Tibial artery (tissue), 4 donors: ENCODE measurements around the gene RGS13.

Experiments
- DNase-seq, 2 donors: peaks; one replicate each; pipeline ENCODE4 v3.0.0-alpha.2; 2019
- H3K27ac ChIP-seq, 2 donors: fragments of 200-600 bp; sonication (generic) in 1 of 2; 1 replicate in 1 of 2; 2 replicates in 1 of 2; pipeline ENCODE4 v1.5.1; 2018 to 2019; ENCODE audit warnings: mild to moderate bottlenecking in 1 of 2
- H3K27me3 ChIP-seq, 2 donors: fragments of 200-600 bp; sonication (generic) in 1 of 2; one replicate each; pipeline versions ENCODE4 v1.5.1 to v1.6.0; 2016 to 2019
- H3K36me3 ChIP-seq, 3 donors: fragments of 200-600 bp; sonication (generic) in 2 of 3; one replicate each; pipeline ENCODE4 v1.5.1; 2016 to 2019; ENCODE audit warnings: mild to moderate bottlenecking in 2 of 3
- H3K4me1 ChIP-seq, 4 donors: fragments of 200-600 bp; sonication (generic) in 2 of 4; 1 replicate in 3 of 4; 2 replicates in 1 of 4; pipeline ENCODE4 v1.5.1; 2016 to 2019
- H3K4me3 ChIP-seq, 2 donors: fragments of 200-600 bp; sonication (generic) in 1 of 2; 1 replicate in 1 of 2; 2 replicates in 1 of 2; pipeline ENCODE4 v1.5.1; 2018 to 2019; ENCODE audit warnings: mild to moderate bottlenecking in 2 of 2
- H3K9me3 ChIP-seq, 3 donors: fragments of 200-600 bp; sonication (generic) in 1 of 3; one replicate each; pipeline ENCODE4 v1.5.1; 2016 to 2019
- intact Hi-C: fragments of 100-400 bp; cut with DNase I; formaldehyde crosslinking; loops from one replicate; pipeline ENCODE4 v1.15.0; 2023; ENCODE audit warnings: low total_unique reads
- TF ChIP-seq, protein P1 (sequence below), 2 experiments: fragments of 200-600 bp in 1 of 2; fragments of 450-650 bp in 1 of 2; IDR thresholded peaks; one replicate each; pipeline ENCODE4 v1.5.1; 2017 to 2019; ENCODE audit warnings: antibody characterized with exemption in 2 of 2, mild to moderate bottlenecking in 1 of 2, moderate library complexity in 1 of 2

RGS13 gene, protein sequence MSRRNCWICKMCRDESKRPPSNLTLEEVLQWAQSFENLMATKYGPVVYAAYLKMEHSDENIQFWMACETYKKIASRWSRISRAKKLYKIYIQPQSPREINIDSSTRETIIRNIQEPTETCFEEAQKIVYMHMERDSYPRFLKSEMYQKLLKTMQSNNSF

DNA sequence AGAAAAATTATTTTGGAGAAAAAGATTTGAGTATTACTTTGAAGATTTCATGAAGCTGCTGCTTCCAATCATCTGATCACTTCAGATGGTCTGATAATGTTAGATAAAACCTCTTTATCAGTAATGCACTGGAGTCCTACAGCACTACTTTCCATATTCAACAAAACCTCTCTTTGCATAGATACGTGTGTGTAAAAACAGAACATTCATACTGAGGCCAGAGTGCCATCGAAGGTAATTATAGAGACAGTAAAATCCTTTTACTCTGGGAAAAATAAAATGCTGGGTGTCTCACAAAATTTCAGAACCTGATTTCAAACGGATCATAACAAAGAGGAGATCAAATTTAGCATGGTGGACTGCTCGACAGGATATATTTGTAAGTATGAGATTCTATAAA is at the start of gene RGS13:
RGS13 (plus strand) TSS at position 209 of the 400 bp plus-strand sequence. CDS start 8,188 bp downstream, outside the sequence.
- Histone ChIP-seq H3K27ac (no peak within 1 kb of the TSS), H3K4me1 (no peaks in the 10 kb centered on the region), H3K27me3 (no peaks in the 10 kb centered on the region), H3K36me3 (no peaks in the 10 kb centered on the region), H3K4me3 (no peak within 1 kb of the TSS), H3K9me3 (no peaks in the 10 kb centered on the region)
- TF ChIP-seq, protein P1, sequence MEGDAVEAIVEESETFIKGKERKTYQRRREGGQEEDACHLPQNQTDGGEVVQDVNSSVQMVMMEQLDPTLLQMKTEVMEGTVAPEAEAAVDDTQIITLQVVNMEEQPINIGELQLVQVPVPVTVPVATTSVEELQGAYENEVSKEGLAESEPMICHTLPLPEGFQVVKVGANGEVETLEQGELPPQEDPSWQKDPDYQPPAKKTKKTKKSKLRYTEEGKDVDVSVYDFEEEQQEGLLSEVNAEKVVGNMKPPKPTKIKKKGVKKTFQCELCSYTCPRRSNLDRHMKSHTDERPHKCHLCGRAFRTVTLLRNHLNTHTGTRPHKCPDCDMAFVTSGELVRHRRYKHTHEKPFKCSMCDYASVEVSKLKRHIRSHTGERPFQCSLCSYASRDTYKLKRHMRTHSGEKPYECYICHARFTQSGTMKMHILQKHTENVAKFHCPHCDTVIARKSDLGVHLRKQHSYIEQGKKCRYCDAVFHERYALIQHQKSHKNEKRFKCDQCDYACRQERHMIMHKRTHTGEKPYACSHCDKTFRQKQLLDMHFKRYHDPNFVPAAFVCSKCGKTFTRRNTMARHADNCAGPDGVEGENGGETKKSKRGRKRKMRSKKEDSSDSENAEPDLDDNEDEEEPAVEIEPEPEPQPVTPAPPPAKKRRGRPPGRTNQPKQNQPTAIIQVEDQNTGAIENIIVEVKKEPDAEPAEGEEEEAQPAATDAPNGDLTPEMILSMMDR (IDR thresholded peaks at IDR 0.05), result no peak
- DNase-seq, result no peak
- intact Hi-C loops, result no loop called here

DNA sequence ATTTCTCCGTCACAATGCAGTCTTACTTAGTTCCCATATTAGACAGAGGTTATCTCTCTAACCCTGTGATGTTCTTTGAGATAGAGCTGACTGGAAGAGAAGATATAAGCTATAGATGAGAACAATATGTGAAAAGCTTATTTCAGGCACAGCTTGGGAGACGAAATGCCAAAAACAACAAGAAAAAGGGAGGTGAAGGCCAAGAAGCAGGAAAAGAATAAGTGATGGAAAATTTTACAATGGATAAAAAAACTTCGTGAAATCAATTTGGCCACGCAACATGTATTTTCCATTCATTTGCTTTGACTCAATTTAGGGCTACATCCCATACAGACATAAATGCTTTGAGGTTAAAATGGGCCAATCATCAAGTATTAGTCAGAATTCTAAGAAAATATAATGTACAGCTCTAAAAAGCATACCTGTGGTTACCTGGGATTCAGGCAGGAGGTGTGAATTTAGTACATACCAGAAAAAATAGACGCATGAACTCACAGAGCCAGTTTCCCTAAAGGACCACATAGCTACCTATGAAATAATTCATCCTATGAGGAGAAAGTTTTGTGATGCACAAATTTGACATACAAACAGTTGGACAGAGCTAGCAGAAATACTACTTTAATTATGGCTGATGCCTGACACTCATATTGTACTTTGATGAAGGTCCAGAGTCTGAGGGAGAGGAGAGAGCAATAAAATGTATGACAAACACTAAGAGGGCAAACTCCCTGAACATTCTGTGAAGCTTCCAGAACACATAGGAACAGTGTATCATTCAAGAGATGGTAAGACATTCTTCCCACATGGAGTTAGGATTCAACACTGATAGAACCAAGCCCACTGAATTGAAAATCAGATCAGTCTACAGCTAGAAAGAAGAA is 48.3 kb upstream of the RGS13 start:
- H3K4me3 ChIP-seq, result no peak overlapping the region
- H3K27ac ChIP-seq, result no peak overlapping the region
- H3K4me1 ChIP-seq, result no peaks in the 10 kb centered on the region
- DNase-seq, result no peak
- H3K36me3 ChIP-seq, result no peaks in the 10 kb centered on the region
- intact Hi-C loops, result no loop called here
- no peaks in the 10 kb centered on the region for H3K27me3 ChIP-seq
- no peaks in the 10 kb centered on the region for H3K9me3 ChIP-seq
- TF ChIP-seq, protein P1 (IDR thresholded peaks at IDR 0.05), result no peak

DNA sequence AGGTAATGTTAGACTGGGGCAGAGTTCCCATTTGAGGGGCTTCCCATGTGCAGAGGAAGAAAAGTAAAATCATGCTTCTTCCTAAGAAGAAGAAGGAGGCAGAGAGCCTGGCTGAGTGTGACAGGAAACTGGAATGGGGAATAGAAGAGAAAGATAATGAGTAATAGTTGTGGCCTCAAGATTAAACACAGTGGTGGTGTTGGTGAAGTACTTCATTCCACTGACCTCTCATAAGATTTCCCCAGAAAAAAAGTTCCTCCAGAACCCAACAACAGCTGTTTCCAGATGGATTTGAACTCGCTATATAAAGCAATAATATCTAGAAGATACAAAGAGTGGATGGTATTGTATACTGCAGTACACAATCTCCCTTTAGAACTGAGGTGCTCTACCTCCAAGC is 47.4 kb upstream of the RGS13 start:
- no peaks in the 10 kb centered on the region for H3K36me3 ChIP-seq
- H3K9me3 ChIP-seq, result no peaks in the 10 kb centered on the region
- H3K4me3 ChIP-seq, result no peak overlapping the region
- intact Hi-C loops, result no loop called here
- H3K27me3 ChIP-seq, result no peaks in the 10 kb centered on the region
- TF ChIP-seq, protein P1 (IDR thresholded peaks at IDR 0.05), result no peak
- no peak overlapping the region for H3K27ac ChIP-seq
- DNase-seq, result no peak
- no peaks in the 10 kb centered on the region for H3K4me1 ChIP-seq

DNA sequence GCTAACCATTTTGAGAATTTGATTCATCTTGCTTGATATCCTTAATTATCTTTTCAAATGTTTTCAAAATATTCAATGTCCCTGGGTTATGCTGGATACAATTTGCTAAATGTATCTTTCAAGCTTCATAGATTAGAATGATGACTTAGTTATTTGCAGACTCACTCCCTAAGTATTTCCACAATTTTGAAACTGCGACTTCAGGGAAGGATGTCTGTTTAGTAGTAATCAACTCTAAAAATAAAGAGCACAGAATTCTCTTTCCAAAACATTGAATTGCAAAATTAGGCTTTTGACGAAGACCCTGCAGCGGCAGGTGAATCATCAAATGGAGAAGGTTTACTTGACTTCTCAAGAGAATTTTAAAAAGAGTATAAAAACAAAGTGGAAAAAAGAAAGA is 46.1 kb upstream of the RGS13 start:
- no peaks in the 10 kb centered on the region for H3K4me1 ChIP-seq
- TF ChIP-seq, protein P1 (IDR thresholded peaks at IDR 0.05), result no peak
- DNase-seq, result no peak
- no peaks in the 10 kb centered on the region for H3K27me3 ChIP-seq
- no peak overlapping the region for H3K4me3 ChIP-seq
- no peaks in the 10 kb centered on the region for H3K9me3 ChIP-seq
- intact Hi-C loops, result no loop called here
- no peak overlapping the region for H3K27ac ChIP-seq
- no peaks in the 10 kb centered on the region for H3K36me3 ChIP-seq

DNA sequence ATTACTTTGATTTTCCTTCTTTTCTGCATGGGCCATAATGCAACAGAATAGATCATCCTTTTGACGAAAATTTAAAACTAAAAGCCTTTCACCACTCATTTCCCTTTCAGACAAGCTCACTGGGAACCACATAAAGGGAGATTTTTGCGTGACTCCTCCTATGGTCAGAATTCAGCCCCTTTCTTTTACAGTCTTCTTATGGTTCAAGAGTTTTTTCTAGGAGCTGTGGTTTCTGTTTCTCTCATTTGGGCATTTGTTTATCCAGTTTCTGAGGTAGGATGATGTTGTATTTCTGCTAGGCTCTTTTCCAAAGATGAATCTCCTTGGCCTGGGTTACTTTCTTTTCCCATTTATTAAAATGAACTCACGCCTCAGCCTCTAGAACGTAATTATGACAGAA is 43.4 kb upstream of the RGS13 start:
- H3K9me3 ChIP-seq, result no peaks in the 10 kb centered on the region
- TF ChIP-seq, protein P1 (IDR thresholded peaks at IDR 0.05), result no peak
- no peak for DNase-seq
- H3K4me3 ChIP-seq, result no peak overlapping the region
- intact Hi-C loops, result no loop called here
- no peaks in the 10 kb centered on the region for H3K36me3 ChIP-seq
- no peaks in the 10 kb centered on the region for H3K27me3 ChIP-seq
- no peaks in the 10 kb centered on the region for H3K4me1 ChIP-seq
- no peak overlapping the region for H3K27ac ChIP-seq
